HG03103 (cell line): Measurements from ENCODE around the gene ATAD3C.
"Not testable (repeated sequence)": the region's sequence is repeated elsewhere in the genome, so short reads cannot be mapped to it uniquely, and the experiment has no call there.

Source experiments
- ATAC-seq: cut with Tn5 transposase; IDR thresholded peaks from one replicate; pipeline ENCODE4 v1.9.1; 2021; ENCODE audit warnings: low read depth; ENCODE audit not compliant: unreplicated experiment

Gene ATAD3C

DNA sequence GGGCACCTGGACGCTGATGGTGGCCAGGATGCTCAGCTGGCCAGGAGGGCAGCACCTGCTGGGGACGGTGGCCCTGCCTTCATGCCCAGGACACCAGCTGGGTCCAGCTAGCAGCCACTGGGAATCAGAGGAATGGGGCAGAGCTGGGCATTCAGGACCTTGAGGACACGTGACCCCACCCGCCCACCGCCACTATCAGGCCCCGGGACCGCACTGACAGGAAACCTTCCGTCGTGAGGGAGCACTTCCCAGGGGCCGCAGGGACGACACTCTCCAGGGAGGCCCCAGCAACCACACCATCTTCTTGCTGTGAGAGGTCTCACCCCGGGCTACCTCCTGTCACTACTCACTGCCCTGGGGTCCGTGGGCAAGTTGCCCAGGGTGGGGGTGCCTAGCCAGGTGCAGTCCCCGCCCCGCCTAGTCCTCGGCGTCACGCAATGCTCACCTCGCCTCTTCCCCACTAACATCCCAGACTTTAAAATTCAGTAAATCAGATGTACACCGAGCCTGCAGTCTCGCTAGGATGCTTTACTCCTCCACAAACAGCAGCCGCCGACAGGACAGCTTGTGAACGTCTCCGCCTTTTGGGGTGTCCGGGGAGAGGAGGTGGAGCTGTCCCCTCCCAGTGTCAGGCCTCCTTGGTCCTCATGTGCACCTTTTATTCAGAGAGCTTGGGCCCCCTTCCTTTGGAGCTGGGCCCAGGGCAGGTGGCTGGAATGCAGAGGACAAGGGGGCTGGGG is 9.1 kb upstream of the ATAD3C start:
- no peak for ATAC-seq

- ATAC-seq = no peak
Measured at GRCh38 chr1:1441002-1441888, 8.2 kb upstream of the ATAD3C start.

DNA sequence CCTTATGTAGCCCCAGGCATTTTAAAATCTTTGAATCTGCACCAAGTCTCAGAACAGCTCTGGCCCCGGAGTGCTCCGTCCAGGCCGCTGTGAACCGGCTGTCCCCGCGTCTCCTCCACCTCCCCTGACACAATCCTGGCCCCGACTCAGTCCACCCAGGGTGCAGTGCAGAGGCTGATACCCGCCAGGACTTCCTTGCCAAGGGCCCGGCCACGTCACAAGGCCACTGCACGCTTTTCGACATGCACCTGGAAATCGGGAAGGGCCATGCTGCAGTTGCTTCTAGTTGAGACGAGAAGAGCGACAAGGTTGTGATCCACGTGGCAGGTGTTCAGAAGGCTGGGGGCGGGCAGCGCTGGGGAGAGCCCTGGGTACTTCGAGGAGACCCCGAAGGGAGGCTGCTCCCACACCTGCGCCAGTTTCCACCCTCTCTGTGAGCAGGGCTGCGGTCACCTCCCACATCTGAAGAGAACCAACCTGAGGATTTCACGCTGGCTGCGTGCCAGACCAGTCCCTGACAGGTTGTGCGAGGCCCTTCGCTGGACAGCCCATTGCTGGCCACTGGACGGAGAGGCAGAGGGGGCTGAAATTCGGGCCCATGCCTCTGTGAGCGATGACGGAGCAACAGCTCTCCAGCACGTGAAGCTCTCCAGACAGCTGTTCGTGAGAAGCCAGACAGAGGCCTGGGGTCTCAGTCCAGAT is 7.3 kb upstream of the ATAD3C start:
- no peak for ATAC-seq

GRCh38 chr1:1446631-1447030 is 2.9 kb upstream of the ATAD3C start:
- ATAC-seq = not testable (repeated sequence)

GRCh38 chr1:1450616-1451015 is 1.1 kb downstream of the ATAD3C start:
- ATAC-seq = not testable (repeated sequence)

DNA sequence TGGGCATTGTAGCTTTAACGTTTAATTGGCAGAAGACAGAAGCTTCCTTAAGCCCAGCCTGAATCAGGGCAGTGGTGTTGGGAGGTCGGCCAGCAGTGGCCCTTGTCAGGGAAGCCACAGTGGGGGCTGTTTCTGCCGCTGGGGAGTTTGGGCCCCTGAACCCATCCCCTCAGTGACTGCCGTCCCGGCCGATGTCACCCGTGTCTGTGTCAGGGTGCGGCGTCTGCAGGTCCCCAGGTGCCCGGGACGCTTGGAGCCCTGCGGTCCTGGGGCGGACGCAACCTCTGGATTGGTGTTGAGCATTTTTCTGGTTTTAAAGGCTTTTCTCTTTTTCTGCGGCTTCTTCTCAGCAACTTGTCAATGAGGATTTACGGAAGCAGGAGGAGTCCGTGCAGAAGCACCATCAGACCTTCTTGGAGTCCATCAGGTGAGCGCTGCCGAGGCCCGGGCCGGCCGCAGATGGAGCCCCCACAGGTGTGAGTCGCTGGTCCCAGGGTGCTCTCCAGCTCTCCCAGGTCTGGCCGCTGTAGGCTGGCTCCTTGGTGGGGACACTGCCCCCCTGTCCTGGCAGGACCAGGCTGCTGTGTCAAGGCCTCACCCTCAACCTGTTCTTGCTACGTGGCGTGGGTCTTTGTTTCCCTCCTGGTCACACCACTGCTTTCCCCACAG is 2.3 kb downstream of the ATAD3C start:
- no peak for ATAC-seq

- ATAC-seq = not testable (repeated sequence)
Measured at GRCh38 chr1:1452365-1452739, 2.9 kb downstream of the ATAD3C start.

DNA sequence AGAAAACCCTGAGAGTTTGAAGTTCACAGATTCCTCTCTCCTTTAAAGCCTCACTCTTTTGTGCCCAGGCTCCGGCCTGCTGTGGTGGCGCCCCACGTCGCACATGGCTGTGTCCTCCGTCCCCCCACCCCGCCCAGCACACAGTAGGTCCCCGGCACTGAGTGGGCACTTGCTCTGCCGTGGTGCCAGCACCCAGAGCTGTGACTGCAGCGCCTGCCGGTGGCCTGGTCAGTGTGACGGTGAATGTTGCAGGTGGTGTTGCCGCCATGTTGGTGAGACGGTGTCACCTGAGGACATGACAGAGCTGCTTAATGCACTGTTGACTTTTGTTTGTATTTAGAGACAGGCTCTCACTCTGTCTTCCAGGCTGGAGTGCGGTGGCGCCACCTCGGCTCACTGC is 3.4 kb downstream of the ATAD3C start:
- ATAC-seq = no peak

GRCh38 chr1:1454286-1455056 is 5.0 kb downstream of the ATAD3C start:
- ATAC-seq = not testable (repeated sequence)

DNA sequence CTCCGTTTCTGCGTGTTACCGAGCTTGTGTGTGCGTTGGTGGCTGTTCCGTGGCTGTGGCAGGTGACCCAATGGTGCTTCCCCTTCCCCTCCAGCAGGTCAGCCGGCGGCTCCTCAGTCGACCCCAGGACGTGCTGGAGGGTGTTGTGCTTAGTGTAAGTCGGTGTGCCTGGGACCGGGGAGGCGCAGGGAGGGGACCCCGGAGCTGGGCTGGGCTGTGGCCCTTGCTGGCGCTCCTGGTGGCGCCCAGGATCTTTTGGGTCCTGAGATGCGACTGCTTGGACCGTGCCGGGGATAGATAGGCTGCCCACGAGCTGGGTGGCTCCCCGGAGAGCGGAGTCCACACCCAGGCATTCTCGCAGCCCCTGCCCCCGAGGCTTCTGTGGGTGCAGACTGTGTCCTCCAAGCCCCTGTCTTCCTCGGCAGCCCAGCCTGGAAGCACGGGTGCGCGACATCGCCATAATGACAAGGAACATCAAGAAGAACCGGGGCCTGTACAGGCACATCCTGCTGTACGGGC is 5.9 kb downstream of the ATAD3C start:
- ATAC-seq = no peak

GRCh38 chr1:1455934-1456333 is 6.4 kb downstream of the ATAD3C start:
- not testable (repeated sequence) for ATAC-seq

DNA sequence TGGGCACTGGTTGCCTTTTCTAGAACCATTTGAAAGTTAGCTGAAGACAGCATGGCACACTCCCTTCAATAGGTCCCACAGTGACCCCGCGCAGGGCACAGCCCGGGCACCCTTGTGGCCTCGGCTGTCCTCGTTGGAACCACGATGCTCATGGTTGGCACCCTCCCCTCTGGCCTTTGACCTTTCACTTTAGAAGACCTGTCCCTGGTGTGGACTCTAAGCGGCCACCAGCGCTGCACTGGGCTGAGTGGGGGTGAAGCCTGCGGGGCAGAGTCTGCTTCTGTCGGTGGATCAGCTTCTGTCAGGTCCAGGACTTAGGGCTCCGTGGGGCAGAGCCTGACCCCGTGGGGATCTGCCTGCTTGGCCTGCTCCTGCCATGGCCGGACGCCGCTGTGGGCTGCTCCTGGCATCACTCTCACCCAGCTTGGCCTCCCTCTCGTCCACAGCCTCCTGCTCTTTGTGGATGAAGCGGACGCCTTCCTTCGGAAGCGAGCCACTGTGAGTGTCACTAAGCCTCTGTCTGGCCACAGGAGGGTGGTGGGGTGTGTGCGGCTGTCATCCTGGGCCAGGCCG is 7.3 kb downstream of the ATAD3C start:
- not testable (repeated sequence) for ATAC-seq

GRCh38 chr1:1459156-1459555 is 9.7 kb downstream of the ATAD3C start:
- not testable (repeated sequence) for ATAC-seq

DNA sequence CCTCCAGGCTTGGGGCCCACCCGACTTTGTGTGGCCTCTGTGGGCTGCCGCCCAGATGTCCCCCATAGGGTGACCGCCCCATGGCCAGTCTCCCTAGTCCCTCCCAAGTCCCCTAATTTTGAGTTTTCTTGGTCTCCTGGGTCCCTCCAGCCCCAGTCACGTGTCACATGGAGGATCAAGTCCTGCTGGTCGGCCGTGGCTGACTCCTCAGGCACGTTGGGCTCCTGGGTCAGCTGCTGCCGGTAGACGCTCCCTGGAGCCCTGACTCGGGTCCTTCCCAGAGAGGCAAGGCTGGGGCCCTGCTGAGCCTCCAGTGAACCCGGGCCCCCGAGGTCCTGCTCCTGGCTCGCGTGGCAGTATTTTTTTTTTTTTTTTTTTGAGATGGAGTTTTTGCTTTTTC is 10.2 kb downstream of the ATAD3C start:
- not testable (repeated sequence) for ATAC-seq

- ATAC-seq = no peak
Measured at GRCh38 chr1:1460540-1461130, 11.1 kb downstream of the ATAD3C start.

DNA sequence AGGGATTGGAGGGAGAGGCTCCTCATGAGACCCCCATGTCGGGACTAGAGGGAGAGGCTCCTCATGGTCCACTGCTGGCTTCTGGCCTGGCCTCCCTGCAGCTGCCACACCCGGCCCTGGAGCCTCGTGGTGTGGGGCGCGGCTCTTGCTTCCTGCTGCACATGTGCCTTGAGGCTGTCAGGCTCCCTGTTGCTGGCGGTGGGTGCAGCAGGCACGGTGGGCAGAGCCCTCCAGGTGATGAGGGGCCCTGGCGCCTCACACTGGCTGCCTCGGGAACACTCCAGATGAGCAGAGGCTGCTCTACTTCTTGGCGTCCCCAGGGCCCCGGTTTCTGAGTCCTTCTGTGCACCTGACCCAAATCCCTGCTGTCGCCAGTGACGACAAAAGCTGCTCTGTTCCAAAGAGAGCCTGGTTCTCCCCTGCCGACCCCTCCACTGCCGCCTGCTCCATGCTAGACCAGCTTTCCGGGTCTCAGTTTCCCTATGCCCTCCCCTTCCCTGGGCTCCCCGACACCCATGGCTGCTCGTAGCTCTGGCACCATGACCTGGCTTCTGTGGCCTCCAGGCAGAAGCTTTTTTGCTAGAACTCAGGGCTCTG is 12.3 kb downstream of the ATAD3C start:
- no peak for ATAC-seq

- no peak for ATAC-seq
Measured at GRCh38 chr1:1462318-1462966, 13.0 kb downstream of the ATAD3C start.

DNA sequence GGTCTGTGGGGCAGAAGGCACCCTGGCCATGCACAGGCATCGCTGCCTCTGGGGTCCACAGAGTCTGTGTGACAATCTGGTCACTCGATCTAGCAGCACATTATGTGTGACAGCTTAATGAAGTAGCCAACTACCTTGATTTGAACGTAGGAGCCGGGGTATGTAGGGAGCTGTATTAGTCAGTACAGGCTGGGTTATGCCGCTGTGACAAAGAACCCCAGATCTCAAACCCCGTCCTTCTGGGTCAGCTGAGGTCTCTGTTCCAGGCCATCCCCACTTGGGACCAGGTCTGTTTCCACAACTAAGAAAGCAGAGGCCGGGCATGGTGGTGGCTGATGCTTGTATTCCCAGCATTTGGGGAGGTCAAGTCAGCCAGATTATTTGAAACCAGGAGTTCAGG is 13.8 kb downstream of the ATAD3C start:
- ATAC-seq = no peak
